ENCODE results near the gene STRBP.
"Not testable (repeated sequence)": the region's sequence is repeated elsewhere in the genome, so short reads cannot be mapped to it uniquely, and the experiment has no call there.

The STRBP gene

GRCh38 chr9:123194023-123194422, 74.4 kb downstream of the STRBP start:
- TF ChIP-seq, protein P1, sequence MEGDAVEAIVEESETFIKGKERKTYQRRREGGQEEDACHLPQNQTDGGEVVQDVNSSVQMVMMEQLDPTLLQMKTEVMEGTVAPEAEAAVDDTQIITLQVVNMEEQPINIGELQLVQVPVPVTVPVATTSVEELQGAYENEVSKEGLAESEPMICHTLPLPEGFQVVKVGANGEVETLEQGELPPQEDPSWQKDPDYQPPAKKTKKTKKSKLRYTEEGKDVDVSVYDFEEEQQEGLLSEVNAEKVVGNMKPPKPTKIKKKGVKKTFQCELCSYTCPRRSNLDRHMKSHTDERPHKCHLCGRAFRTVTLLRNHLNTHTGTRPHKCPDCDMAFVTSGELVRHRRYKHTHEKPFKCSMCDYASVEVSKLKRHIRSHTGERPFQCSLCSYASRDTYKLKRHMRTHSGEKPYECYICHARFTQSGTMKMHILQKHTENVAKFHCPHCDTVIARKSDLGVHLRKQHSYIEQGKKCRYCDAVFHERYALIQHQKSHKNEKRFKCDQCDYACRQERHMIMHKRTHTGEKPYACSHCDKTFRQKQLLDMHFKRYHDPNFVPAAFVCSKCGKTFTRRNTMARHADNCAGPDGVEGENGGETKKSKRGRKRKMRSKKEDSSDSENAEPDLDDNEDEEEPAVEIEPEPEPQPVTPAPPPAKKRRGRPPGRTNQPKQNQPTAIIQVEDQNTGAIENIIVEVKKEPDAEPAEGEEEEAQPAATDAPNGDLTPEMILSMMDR (conservative IDR thresholded peaks at IDR 0.05): no peak
- no peak for TF ChIP-seq ZFX (IDR thresholded peaks at IDR 0.05)
- H3K27ac ChIP-seq: no peak overlapping the region

DNA sequence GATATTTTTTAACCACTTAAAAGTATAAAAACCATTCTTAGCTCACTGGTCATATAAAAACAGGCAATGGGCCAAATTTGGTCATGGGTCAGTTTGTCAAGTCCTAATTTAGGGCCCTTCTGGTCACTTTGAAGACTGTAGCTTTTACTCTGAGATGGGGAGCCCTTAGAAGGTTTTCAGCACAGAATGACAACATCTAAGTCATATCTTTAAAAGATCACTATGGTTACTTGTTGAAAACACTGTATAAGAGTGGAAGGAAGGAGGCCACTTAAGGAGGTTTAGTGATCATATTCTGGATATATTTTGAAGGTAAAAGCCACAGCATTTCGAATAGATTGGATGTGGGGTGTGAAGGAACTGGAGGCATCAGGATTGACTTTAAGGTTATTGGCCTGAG, 76.7 kb downstream of the STRBP start:
- H3K27ac ChIP-seq: no peak overlapping the region
- TF ChIP-seq ZFX (IDR thresholded peaks at IDR 0.05): no peak
- TF ChIP-seq, protein P1 (conservative IDR thresholded peaks at IDR 0.05): no peak

DNA sequence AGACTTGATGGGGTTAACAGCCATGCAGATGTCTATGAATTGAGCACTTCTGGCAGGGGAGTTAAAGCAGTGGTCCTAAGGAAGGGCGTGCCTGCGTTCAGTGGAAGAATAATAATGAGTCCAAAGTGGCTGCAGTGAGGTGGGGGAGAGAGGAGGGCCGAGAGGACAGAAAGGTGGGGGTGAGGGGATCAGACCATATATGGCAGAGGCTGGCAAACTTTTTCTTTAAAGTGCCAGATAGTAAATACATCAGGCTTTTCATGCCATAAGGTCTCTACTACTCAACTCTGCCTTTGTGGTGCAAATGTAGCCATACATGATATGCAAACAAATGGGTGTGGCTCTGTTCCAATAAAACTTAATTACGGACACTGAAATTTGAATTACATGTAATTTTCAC, 77.1 kb downstream of the STRBP start:
- TF ChIP-seq, protein P1 (conservative IDR thresholded peaks at IDR 0.05): no peak
- no peak for TF ChIP-seq ZFX (IDR thresholded peaks at IDR 0.05)
- no peak overlapping the region for H3K27ac ChIP-seq

GRCh38 chr9:123187131-123187530, 81.3 kb downstream of the STRBP start:
- TF ChIP-seq, protein P1 (conservative IDR thresholded peaks at IDR 0.05): no peak
- no peak for TF ChIP-seq ZFX (IDR thresholded peaks at IDR 0.05)

DNA sequence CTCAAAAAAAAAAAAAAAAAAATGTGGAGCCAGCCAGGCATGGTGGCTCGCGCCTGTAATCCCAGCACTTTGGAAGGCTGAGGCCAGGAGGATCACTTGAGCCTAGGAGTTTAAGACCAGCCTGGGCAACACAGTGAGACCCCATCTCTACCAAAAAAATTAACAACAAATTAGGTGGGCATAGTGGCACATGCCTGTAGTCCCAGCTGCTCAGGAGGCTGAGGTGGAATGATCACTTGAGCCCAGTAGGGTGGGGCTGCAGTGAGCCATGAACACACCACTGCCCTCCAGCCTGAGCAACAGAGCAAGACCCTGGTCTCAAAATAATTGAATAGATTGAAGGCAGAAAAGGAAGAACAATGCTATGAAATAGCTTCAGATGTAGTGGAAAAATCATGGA, 82.4 kb downstream of the STRBP start:
- H3K27ac ChIP-seq: not testable (repeated sequence)

More at GRCh38 chr9:123187131-123187530, 81.3 kb downstream of the STRBP start:
- no peak overlapping the region for H3K27ac ChIP-seq

- TF ChIP-seq ZFX (IDR thresholded peaks at IDR 0.05): no peak
- TF ChIP-seq, protein P1 (conservative IDR thresholded peaks at IDR 0.05): no peak
Measured at GRCh38 chr9:123176949-123177348, 91.4 kb downstream of the STRBP start.

GRCh38 chr9:123175854-123176629, 92.3 kb downstream of the STRBP start:
- H3K27ac ChIP-seq: no peak overlapping the region
- TF ChIP-seq ZFX (IDR thresholded peaks at IDR 0.05): no peak
- TF ChIP-seq, protein P1 (conservative IDR thresholded peaks at IDR 0.05): no peak

More at GRCh38 chr9:123176949-123177348, 91.4 kb downstream of the STRBP start:
- H3K27ac ChIP-seq: no peak overlapping the region
